ENCODE measurements around the gene PIAS4. TPM values are rescaled to one million over a fixed set of nuclear protein-coding genes. Genes with fewer than 3 reads are reported as not detected.

The PIAS4 gene
- total RNA-seq, 2 donors from 2014 or later, result 20.8 to 22.7 TPM

Other genes with a start within 250 kb of the PIAS4 start
- 10 to 100 TPM; 71.9 to 75.1 TPM for gene APBA3, start 246.0 kb upstream of the PIAS4 start, total RNA-seq
- 10 to 100 TPM; 63.9 to 86.2 TPM for gene MRPL54, start 245.1 kb upstream of the PIAS4 start, total RNA-seq
- not detected for gene RAX2, start 235.5 kb upstream of the PIAS4 start, total RNA-seq
- gene MATK, start 221.4 kb upstream of the PIAS4 start, total RNA-seq, result 10 to 100 TPM; 10.0 to 13.3 TPM
- 1 to 10 TPM; 1.2 to 1.3 TPM for gene ZFR2, start 138.7 kb upstream of the PIAS4 start, total RNA-seq
- gene ATCAY, start 127.1 kb upstream of the PIAS4 start, total RNA-seq, result under 1 TPM in 1 of 2 donors, not detected in 1; 0.60 TPM
- gene NMRK2, start 74.7 kb upstream of the PIAS4 start, total RNA-seq, result not detected
- 10 to 100 TPM; 28.7 to 31.3 TPM for gene DAPK3, start 36.6 kb upstream of the PIAS4 start, total RNA-seq
- 1,000 to 10,000 TPM; 2,788 to 2,859 TPM for gene EEF2, start 22.3 kb upstream of the PIAS4 start, total RNA-seq
- gene ZBTB7A, start 59.2 kb downstream of the PIAS4 start, total RNA-seq, result 10 to 100 TPM; 47.3 to 51.1 TPM
- 10 to 100 TPM; 94.3 to 94.6 TPM for gene MAP2K2, start 116.4 kb downstream of the PIAS4 start, total RNA-seq
- gene CREB3L3, start 145.9 kb downstream of the PIAS4 start, total RNA-seq, result under 1 TPM in 1 of 2 donors, not detected in 1; 0.82 TPM
- 10 to 100 TPM; 18.5 to 21.8 TPM for gene SIRT6, start 174.8 kb downstream of the PIAS4 start, total RNA-seq
- under 1 TPM; 0.75 to 0.91 TPM for gene ANKRD24, start 175.0 kb downstream of the PIAS4 start, total RNA-seq
- gene EBI3, start 221.8 kb downstream of the PIAS4 start, total RNA-seq, result not detected
- gene YJU2, start 239.3 kb downstream of the PIAS4 start, total RNA-seq, result 10 to 100 TPM; 34.9 to 46.1 TPM

Data from T-helper 17 cell (primary cell).